ENCODE results near the gene PARVB.

Gene PARVB

DNA sequence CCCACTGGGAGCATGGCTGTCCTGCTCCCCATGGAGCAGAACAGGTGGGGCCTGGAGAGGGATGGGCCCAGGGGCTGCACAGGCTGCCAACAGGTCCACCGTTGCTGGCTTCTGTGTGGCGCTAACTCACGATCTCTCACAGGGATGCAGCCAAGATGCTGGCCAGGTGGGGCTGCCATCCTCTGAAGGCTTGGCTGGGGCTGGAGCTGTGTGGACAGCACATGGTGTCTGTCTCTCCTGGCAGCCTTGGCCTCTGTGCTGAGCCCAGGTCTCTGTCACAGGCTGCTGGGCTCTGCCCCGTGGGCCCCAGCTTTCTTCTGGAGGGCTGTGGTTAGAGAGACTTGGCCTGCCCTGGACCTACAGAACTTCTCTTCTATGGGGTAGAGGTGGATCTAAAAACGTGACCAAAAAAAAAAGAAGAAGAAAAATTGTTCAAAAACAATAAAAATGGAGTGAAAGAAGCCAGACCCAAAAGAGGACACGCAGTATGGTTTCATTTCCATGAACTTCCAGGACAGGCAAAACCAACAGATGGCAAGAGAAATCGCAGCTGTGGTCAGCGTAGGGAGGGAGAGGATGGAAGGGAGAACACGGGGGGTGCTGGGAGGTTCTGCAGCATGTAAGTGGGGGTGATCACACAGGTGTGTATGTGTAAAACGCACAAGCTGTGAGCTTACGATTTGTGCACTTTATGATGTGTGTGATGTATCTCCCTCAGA is 168.9 kb downstream of the PARVB start:
- DNase-seq (ENCODE audit: extremely low read depth in 1 of 2, low read depth in 1 of 2), result no peak

DNA sequence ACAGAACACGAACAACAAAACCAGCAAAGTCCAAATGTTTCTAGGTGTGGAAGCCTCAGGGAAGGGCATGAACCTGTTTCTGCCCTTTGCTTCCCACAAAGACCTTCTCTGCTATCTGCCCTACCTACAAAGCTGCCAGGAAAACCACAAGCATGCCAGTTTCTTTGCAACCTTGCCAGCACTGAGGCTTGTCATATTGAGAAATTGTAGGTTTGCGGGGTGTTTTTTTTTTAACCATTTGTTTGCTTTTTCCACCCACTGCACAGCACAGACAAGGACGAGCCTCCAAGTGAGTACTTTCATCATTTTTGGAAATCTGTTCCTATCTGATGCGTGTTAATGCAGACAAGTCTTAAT is 169.4 kb downstream of the PARVB start:
- no peak for DNase-seq (ENCODE audit: extremely low read depth in 1 of 2, low read depth in 1 of 2)

- DNase-seq (ENCODE audit: extremely low read depth in 1 of 2, low read depth in 1 of 2), result no peak
Measured at GRCh38 chr22:44194569-44194968, 170.5 kb downstream of the PARVB start.

- DNase-seq (ENCODE audit: extremely low read depth in 1 of 2, low read depth in 1 of 2), result no peak
Measured at GRCh38 chr22:44195189-44195871, 171.2 kb downstream of the PARVB start.

GRCh38 chr22:44196241-44196640 is 172.1 kb downstream of the PARVB start:
- no peak for DNase-seq (ENCODE audit: extremely low read depth in 1 of 2, low read depth in 1 of 2)

- DNase-seq (ENCODE audit: extremely low read depth in 1 of 2, low read depth in 1 of 2), result no peak
Measured at GRCh38 chr22:44196731-44197131, 172.6 kb downstream of the PARVB start.

GRCh38 chr22:44197271-44197670 is 173.2 kb downstream of the PARVB start:
- no peak for DNase-seq (ENCODE audit: extremely low read depth in 1 of 2, low read depth in 1 of 2)

- DNase-seq (ENCODE audit: extremely low read depth in 1 of 2, low read depth in 1 of 2), result no peak
Measured at GRCh38 chr22:44199164-44199563, 175.1 kb downstream of the PARVB start.

DNA sequence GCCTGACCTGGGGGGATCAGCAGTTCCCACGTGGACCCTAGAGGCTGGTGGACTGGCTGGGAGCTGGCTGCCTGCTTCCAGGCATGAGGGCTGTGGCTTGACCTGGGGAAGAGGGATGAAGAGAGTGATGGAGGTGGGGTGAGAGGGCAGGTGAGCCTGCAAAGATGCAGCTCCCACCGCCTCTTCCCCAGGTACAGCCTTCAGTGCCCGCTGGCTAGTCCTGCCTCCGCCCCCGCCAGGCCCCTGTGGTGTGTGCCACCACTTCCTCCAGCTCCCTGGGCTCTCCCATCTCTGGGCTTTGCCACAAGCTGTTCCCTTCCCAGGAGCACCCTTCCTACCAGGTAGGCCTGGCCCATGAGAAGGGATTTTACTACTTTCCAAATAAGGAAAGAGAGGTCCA is 175.8 kb downstream of the PARVB start:
- no peak for DNase-seq (ENCODE audit: extremely low read depth in 1 of 2, low read depth in 1 of 2)

DNA sequence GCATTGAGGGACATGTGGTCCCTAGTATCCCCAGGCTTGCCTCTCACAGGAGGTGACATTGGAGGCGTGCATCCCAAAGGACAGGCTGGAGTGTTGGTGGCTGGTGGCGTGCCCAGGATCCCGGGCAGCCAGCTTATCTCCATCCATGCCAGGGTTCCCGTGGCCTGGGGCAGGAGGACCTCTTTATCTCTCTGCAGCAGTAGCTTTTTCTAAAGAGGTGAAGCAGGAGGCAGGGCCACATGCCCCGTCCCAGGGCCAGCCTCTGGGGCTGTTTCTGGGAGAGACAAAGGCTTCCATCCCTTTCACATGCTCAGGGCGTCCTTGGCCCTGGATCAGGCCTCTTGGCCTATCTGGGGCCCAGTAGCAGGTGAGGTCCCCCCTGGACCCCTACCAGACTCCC is 176.3 kb downstream of the PARVB start:
- DNase-seq (ENCODE audit: extremely low read depth in 1 of 2, low read depth in 1 of 2), result no peak

GRCh38 chr22:44200855-44201550 is 176.9 kb downstream of the PARVB start:
- no peak for DNase-seq (ENCODE audit: extremely low read depth in 1 of 2, low read depth in 1 of 2)

DNA sequence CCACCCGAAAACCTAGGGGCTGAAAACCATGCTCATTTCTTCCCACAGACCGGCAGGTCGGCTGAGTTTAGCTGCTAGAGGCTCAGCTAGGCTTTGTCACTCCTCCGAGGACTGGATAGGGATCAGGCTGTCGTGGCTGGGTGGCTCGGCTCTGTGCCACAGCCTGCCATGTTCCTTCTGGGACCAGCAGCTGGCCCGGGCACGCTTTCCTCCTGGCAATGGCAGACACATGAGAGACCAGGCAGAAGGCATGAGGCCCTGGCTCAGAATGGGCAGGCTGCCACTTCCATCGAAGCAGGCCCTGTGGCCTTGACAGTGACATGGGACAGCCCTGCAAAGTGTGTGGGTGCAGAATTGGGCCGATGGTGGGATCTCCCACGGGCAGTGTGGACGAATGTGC is 177.6 kb downstream of the PARVB start:
- DNase-seq (ENCODE audit: extremely low read depth in 1 of 2, low read depth in 1 of 2), result no peak

DNA sequence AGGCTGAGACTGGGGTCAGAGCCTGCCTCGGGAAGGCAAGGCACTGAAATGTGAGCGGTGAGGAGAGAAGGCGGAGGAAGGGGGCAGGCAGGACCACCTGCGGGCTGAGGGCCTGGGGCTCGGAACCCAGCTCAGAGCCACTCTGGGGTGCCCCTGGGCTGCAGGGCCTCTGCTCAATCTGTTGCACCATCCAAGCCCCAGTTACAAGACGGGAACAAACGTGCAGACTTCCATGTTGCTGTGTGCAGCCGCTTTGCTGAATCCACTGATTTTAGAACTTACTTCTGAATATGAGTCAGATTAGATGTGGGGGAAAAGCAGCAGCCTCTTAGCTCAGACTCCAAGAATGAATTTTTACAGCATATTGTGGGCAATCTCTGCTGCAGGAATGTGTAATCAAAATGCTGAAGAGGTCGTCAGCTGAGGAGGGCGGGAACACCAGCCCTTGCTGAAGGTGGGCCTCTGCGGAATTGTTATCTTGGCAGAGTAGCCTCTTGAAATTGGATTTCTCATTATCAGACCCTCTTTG is 178.2 kb downstream of the PARVB start:
- DNase-seq (ENCODE audit: extremely low read depth in 1 of 2, low read depth in 1 of 2), result no peak

DNA sequence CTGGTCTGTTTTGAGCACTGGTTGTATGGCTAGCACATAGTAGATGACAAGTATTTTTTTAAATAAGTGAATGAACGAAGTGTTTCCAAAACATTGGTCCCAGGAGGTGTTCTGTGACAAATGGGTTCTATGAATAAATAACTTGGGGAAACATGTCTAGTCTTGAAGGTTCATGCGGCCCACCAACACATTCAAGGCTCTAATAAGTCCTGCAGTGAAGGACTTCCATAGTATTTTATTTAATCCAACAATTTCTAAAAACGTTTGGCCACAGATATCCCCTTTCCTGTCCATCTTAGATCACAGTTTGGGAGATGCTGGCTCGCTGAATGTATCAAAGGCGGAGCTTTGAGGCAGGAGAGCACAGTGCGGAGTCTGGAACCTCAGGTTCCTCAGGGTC is 179.1 kb downstream of the PARVB start:
- DNase-seq (ENCODE audit: extremely low read depth in 1 of 2, low read depth in 1 of 2), result no peak

GRCh38 chr22:44204739-44205515 is 180.8 kb downstream of the PARVB start:
- no peak for DNase-seq (ENCODE audit: extremely low read depth in 1 of 2, low read depth in 1 of 2)

GRCh38 chr22:44205516-44206329 is 181.6 kb downstream of the PARVB start:
- DNase-seq (ENCODE audit: extremely low read depth in 1 of 2, low read depth in 1 of 2), result no peak

DNA sequence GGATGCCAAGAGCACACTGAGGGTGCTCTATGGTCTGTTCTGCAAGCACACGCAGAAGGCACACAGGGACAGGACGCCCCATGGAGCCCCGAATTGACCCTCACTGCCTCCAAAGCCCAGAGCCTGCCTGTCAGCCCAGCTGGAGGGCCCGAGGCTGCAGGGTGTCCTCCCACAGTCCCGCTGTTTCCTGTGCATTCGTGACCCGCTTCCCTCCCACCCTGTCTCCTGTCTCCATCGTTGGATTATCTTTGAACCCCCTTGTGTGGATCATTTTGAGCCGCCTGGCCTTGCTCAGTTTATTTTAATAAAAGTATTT is 182.2 kb downstream of the PARVB start:
- no peak for DNase-seq (ENCODE audit: extremely low read depth in 1 of 2, low read depth in 1 of 2)

DNA sequence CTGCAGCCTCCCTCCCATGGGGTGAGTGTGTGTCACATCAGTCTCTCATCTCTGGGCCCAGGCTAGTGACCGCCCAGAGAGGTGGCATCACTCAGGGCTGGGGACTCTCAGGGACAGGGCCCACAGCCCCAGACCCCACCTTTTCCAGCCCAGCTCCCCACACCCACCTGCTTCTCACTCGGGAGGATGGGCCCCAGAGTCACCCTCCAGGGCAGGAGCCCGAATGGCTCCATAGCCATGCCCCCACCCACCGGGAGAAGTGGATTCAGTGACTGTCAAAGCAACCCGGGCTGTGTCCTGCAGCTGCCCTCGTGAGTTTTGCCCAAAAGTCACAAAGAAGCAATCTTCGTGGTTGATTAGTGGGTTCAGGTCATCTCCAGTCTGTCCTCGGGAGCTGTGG is 182.6 kb downstream of the PARVB start:
- no peak for DNase-seq (ENCODE audit: extremely low read depth in 1 of 2, low read depth in 1 of 2)

DNA sequence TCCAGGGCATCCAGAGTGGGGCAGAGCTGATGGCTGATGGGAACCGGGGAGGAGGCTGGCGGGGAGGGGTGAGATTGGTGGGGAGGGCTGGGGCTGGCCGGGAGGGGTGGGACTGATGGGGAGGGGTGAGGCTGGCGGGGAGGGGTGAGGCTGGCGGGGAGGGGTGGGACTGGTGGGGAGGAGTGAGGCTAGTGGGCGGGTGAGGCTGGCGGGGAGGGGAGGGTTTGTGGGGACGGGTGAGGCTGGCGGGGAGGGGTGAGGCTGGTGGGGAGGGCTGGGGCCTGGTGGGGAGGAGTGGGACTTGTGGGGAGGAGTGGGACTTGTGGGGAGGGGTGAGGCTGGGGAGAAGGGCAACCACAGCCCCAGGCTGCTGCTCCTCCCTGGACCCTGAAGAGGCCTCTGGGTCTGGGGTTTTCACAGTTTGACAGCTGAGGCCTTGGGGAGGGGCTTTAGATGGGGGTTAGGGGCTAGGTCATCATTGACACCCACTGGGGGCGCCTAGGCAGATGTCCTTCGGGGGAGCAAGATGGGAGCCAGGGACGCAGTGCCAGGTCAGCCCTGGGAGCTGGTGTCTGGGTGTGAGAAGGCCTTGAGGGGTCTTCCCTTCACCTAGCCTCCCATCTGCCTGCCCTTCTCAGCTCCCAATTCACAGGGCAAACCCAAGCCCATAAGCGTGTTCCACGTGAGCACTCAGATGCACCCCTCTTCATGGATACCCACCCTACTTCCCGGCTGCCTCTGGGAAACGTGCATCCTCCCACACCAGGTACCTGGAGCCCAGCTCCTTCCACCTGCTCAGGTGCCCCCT is 183.3 kb downstream of the PARVB start:
- DNase-seq (ENCODE audit: extremely low read depth in 1 of 2, low read depth in 1 of 2), result no peak

DNA sequence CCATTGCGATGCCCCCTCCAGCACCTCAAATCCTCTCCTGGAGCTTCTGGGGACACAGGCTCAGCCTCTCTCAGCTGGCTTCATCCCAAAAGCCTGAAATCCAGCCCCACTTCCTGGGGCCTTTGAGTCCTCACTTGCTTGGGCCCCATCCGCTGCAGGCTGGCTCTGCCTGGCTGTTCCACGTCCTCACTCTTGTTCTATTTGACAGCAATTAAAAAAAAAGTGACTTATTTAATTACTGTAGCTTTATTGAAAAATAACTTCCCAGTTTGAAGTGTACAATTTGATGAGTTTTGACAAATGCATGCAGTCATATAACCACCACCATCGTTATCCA is 183.8 kb downstream of the PARVB start:
- DNase-seq (ENCODE audit: extremely low read depth in 1 of 2, low read depth in 1 of 2), result no peak
